Endothelial cell of umbilical vein (primary cell): ENCODE data around the gene PTK6. TPM values are rescaled to one million over a fixed set of nuclear protein-coding genes. Genes with fewer than 3 reads are reported as not detected.

Source experiments
- BruUV-seq: library from RNA; stranded (reverse); fragments of 400-500 nt; replicated peaks from 2 replicates; lab custom pipeline; 2021; lab: Mats Ljungman, UMichigan
- CTCF ChIA-PET: fragments of 300-600, 350-600 bp; sonication (Branson Sonifier 250); formaldehyde crosslinking; loops from one replicate; lab custom pipeline; 2021; ENCODE audit warnings: antibody characterized with exemption, inconsistent platforms; lab: Charles Lee
- POLR2A ChIA-PET: fragments of 300-600, 350-600 bp; sonication (Branson Sonifier 250); formaldehyde crosslinking; loops from one replicate; lab custom pipeline; 2021; ENCODE audit warnings: antibody characterized with exemption, inconsistent platforms; lab: Charles Lee
- DNase-seq: peaks from one replicate; pipeline ENCODE4 v3.0.0-alpha.2; 2011; ENCODE audit warnings: low read depth, low spot score
- FAIRE-seq: peaks from 2 replicates; lab custom pipeline; 2011; peaks lifted over from hg19 to GRCh38; lab: Jason Lieb, UNC
- H2AFZ ChIP-seq: 2 replicates; pipeline ENCODE4 v1.6.0; 2012; ENCODE audit warnings: low read depth, low read length, control low read depth, inconsistent platforms
- H3K27ac ChIP-seq: 2 replicates; pipeline ENCODE4 v1.5.1; 2011; ENCODE audit warnings: low read depth, mild to moderate bottlenecking, control low read depth, low read length, moderate library complexity; ENCODE audit not compliant: insufficient read depth
- H3K27me3 ChIP-seq, 2 experiments: 2 replicates each; pipeline versions ENCODE4 v1.6.0 to v1.6.1; 2011; ENCODE audit warnings: low read length in 2 of 2, mixed read lengths in 1 of 2; ENCODE audit not compliant: control insufficient read depth in 2 of 2, insufficient read depth in 2 of 2
- H3K36me3 ChIP-seq, 2 experiments: 2 replicates in 1 of 2; 3 replicates in 1 of 2; pipeline ENCODE4 v1.5.1; 2011; ENCODE audit warnings: low read length in 2 of 2, mild to moderate bottlenecking in 1 of 2, moderate library complexity in 1 of 2; ENCODE audit not compliant: control insufficient read depth in 2 of 2, insufficient read depth in 2 of 2; ENCODE audit errors: extremely low read depth in 1 of 2
- H3K4me1 ChIP-seq: 3 replicates; pipeline ENCODE4 v1.5.1; 2011; ENCODE audit warnings: mild to moderate bottlenecking, low read length; ENCODE audit not compliant: control insufficient read depth, insufficient read depth; ENCODE audit errors: extremely low read depth
- H3K4me2 ChIP-seq: 2 replicates; pipeline ENCODE4 v1.6.1; 2011; ENCODE audit warnings: low read length, control low read depth, mixed read lengths; ENCODE audit not compliant: insufficient read depth
- H3K4me3 ChIP-seq, 3 experiments: fragments of 200-600 bp in 1 of 3; sonication (generic), shearing (Covaris generic) in 1 of 3; replicated peaks in 1 of 3; 2 replicates each; pipeline ENCODE4 v1.5.1; 2011 to 2016; ENCODE audit warnings: control low read depth in 3 of 3, low read length in 3 of 3, mild to moderate bottlenecking in 2 of 3, inconsistent platforms in 1 of 3, low read depth in 1 of 3, moderate library complexity in 1 of 3; ENCODE audit not compliant: insufficient read depth in 1 of 3
- H3K79me2 ChIP-seq: 2 replicates; pipeline ENCODE4 v1.6.0; 2012; ENCODE audit warnings: low read length, inconsistent platforms; ENCODE audit not compliant: control insufficient read depth, insufficient read depth
- H3K9ac ChIP-seq: replicated peaks from 2 replicates; pipeline ENCODE3; 2011; ENCODE audit warnings: low read length, control low read depth; ENCODE audit not compliant: insufficient read depth; ENCODE audit errors: extremely low read depth
- H3K9me1 ChIP-seq: replicated peaks from 3 replicates; pipeline ENCODE4 v1.6.0; 2011; ENCODE audit warnings: mild to moderate bottlenecking, low read length; ENCODE audit not compliant: control insufficient read depth, insufficient read depth; ENCODE audit errors: extremely low read depth
- H3K9me3 ChIP-seq: replicated peaks from 2 replicates; pipeline ENCODE4 v1.5.1; 2012; ENCODE audit warnings: low read length, inconsistent platforms; ENCODE audit not compliant: control insufficient read depth, insufficient read depth
- H4K20me1 ChIP-seq: replicated peaks from 2 replicates; pipeline ENCODE3; 2011; ENCODE audit warnings: mild to moderate bottlenecking, low read length; ENCODE audit not compliant: control insufficient read depth, insufficient read depth; ENCODE audit errors: extremely low read depth
- EZH2 ChIP-seq: IDR thresholded peaks from 2 replicates; pipeline ENCODE4 v1.6.1; 2012; ENCODE audit warnings: borderline replicate concordance, low read depth, mild to moderate bottlenecking, moderate library complexity, low read length, inconsistent platforms; ENCODE audit not compliant: severe bottlenecking
- FOS ChIP-seq: IDR thresholded peaks from 2 replicates; pipeline ENCODE4 v1.6.1; 2011; ENCODE audit warnings: mild to moderate bottlenecking, low read length, moderate library complexity, borderline replicate concordance; ENCODE audit not compliant: insufficient read depth
- GATA2 ChIP-seq: IDR thresholded peaks from 2 replicates; pipeline ENCODE4 v1.7.0; 2011; ENCODE audit warnings: low read depth, mild to moderate bottlenecking, moderate library complexity, mixed read lengths, low read length; ENCODE audit not compliant: insufficient read length, insufficient read depth
- JUN ChIP-seq: IDR thresholded peaks from 2 replicates; pipeline ENCODE4 v1.6.1; 2011; ENCODE audit warnings: borderline replicate concordance, low read depth; ENCODE audit not compliant: insufficient read length, insufficient read depth
- MAX ChIP-seq: IDR thresholded peaks from 2 replicates; pipeline ENCODE4 v1.6.1; 2011; ENCODE audit not compliant: insufficient read depth, insufficient read length
- MYC ChIP-seq: IDR thresholded peaks from one replicate; pipeline ENCODE4 v1.6.1; 2011; ENCODE audit warnings: mild to moderate bottlenecking, low read depth, low read length
- POLR2A ChIP-seq: IDR thresholded peaks from 2 replicates; pipeline ENCODE4 v1.6.1; 2012; ENCODE audit warnings: low read depth, mild to moderate bottlenecking, control low read depth, low read length
- POLR2AphosphoS5 ChIP-seq: IDR thresholded peaks from 2 replicates; pipeline ENCODE4 v1.6.1; 2012; ENCODE audit warnings: low read depth, mild to moderate bottlenecking, control low read depth, low read length, moderate library complexity; ENCODE audit not compliant: insufficient read depth
- dilution Hi-C: fragments of 300-500 bp; cut with MboI; formaldehyde crosslinking; loops from one replicate; pipeline ENCODE4 v1.15.0; 2019; ENCODE audit warnings: low sequenced_read_pairs; ENCODE audit not compliant: extremely low pct_ligation_motif_present
- intact Hi-C: fragments of 100-400 bp; cut with micrococcal nuclease; formaldehyde crosslinking; loops from one replicate; pipeline ENCODE4 v1.10.0; 2022
- polyA plus RNA-seq, 4 experiments: library from polyadenylated mRNA; depleted of rRNA in 3 of 4; stranded (reverse) in 3 of 4; unstranded in 1 of 4; fragments of >200 nt; gene quantifications; 2 replicates each; pipeline versions ENCODE4 v1.2.1 to v1.2.3, GENCODE V29; 2011 to 2012; ENCODE audit warnings: missing spikeins in 1 of 4
- total RNA-seq: library from RNA; stranded (reverse); gene quantifications from 2 replicates; pipeline ENCODE4 v1.2.3, GENCODE V29; 2021
- TF ChIP-seq, protein P1 (sequence below), 2 donors: IDR thresholded peaks; 1 replicate in 1 of 2; 2 replicates in 1 of 2; pipeline ENCODE4 v1.5.1; 2011; ENCODE audit warnings: low read length in 2 of 2, mild to moderate bottlenecking in 2 of 2, moderate library complexity in 2 of 2, control low read depth in 1 of 2, inconsistent platforms in 1 of 2, low read depth in 1 of 2; ENCODE audit not compliant: insufficient read depth in 1 of 2; ENCODE audit errors: extremely low read depth in 1 of 2

PTK6 gene
- total and polyA plus RNA-seq, 2 donors (not counting 3 experiments of a cell fraction or from before 2014, with no cell fraction given): 0.18 TPM; not detected in 1

GRCh38 chr20:63568986-63569949 lies 32.1 kb upstream of the PTK6 start:
- no TSS peak for BruUV-seq
- H3K9me1 ChIP-seq: no peaks in the 10 kb centered on the region
- peaks cover 5% of the 10 kb centered on the region for H3K79me2 ChIP-seq
- no peaks in the 10 kb centered on the region for H3K9me3 ChIP-seq
- no peak overlapping the region for H3K4me2 ChIP-seq
- H3K9ac ChIP-seq: no peak overlapping the region
- ChIA-PET POLR2A (no interaction called here), CTCF (no interaction called here)
- H3K27ac ChIP-seq: no peak overlapping the region
- DNase-seq (no peak), FAIRE-seq (no peak)
- no peaks in the 10 kb centered on the region for H4K20me1 ChIP-seq
- intact Hi-C loops: no loop called here
- H3K27me3 ChIP-seq: no peaks in the 10 kb centered on the region
- H3K4me1 ChIP-seq: peaks cover 8% of the 10 kb centered on the region
- TF ChIP-seq POLR2AphosphoS5: no peak
- no peak for TF ChIP-seq POLR2A
- TF ChIP-seq JUN: no peak
- TF ChIP-seq MAX: no peak
- TF ChIP-seq MYC: no peak
- TF ChIP-seq FOS: no peak
- no peak for TF ChIP-seq GATA2
- no peak for TF ChIP-seq EZH2
- TF ChIP-seq, protein P1, sequence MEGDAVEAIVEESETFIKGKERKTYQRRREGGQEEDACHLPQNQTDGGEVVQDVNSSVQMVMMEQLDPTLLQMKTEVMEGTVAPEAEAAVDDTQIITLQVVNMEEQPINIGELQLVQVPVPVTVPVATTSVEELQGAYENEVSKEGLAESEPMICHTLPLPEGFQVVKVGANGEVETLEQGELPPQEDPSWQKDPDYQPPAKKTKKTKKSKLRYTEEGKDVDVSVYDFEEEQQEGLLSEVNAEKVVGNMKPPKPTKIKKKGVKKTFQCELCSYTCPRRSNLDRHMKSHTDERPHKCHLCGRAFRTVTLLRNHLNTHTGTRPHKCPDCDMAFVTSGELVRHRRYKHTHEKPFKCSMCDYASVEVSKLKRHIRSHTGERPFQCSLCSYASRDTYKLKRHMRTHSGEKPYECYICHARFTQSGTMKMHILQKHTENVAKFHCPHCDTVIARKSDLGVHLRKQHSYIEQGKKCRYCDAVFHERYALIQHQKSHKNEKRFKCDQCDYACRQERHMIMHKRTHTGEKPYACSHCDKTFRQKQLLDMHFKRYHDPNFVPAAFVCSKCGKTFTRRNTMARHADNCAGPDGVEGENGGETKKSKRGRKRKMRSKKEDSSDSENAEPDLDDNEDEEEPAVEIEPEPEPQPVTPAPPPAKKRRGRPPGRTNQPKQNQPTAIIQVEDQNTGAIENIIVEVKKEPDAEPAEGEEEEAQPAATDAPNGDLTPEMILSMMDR (IDR thresholded peaks at IDR 0.05; ENCODE audit: extremely low read depth in 1 of 2, insufficient read depth in 1 of 2, low read depth in 1 of 2, low read length in 2 of 2): no peak
- H2AFZ ChIP-seq: no peak overlapping the region
- H3K4me3 ChIP-seq: no peak overlapping the region
- peaks cover 0 to 4% of the 10 kb centered on the region in 2 experiments for H3K36me3 ChIP-seq
- dilution Hi-C loops: no loop called here
